HEK293T (cell line): ENCODE data around the gene UBB.

ENCODE experiments used
- ELF4 ChIP-seq: fragments of 450-650 bp; IDR thresholded peaks from 2 replicates; pipeline ENCODE4 v1.6.1; 2017; ENCODE audit warnings: antibody characterized with exemption
- FOXA1 ChIP-seq: fragments of 450-650 bp; IDR thresholded peaks from 2 replicates; pipeline ENCODE4 v1.6.1; 2016; ENCODE audit warnings: mild to moderate bottlenecking
- FOXK2 ChIP-seq: fragments of 450-650 bp; IDR thresholded peaks from 2 replicates; pipeline ENCODE4 v1.6.1; 2016; ENCODE audit warnings: mild to moderate bottlenecking
- FOXM1 ChIP-seq: fragments of 450-650 bp; IDR thresholded peaks from 2 replicates; pipeline ENCODE4 v1.6.1; 2017; ENCODE audit warnings: mild to moderate bottlenecking, borderline replicate concordance
- L3MBTL2 ChIP-seq: fragments of 450-650 bp; conservative IDR thresholded peaks from 2 replicates; pipeline ENCODE4 v1.6.1; 2016; ENCODE audit warnings: mild to moderate bottlenecking
- NFRKB ChIP-seq: fragments of 450-650 bp; IDR thresholded peaks from 2 replicates; pipeline ENCODE4 v1.6.1; 2016; ENCODE audit warnings: mild to moderate bottlenecking, moderate library complexity
- SP1 ChIP-seq: fragments of 450-650 bp; IDR thresholded peaks from 2 replicates; pipeline ENCODE4 v1.6.1; 2017
- SUZ12 ChIP-seq: fragments of 450-650 bp; IDR thresholded peaks from 2 replicates; pipeline ENCODE4 v1.6.1; 2016; ENCODE audit warnings: mild to moderate bottlenecking
- TARDBP ChIP-seq: fragments of 450-650 bp; IDR thresholded peaks from 2 replicates; pipeline ENCODE4 v1.6.1; 2016
- TF ChIP-seq, protein P1 (sequence below): fragments of 450-650 bp; IDR thresholded peaks from 2 replicates; pipeline ENCODE4 v1.6.1; 2016

GRCh38 chr17:16358394-16358793, 22.5 kb upstream of the UBB start:
- no peak for TF ChIP-seq SP1
- no peak for TF ChIP-seq SUZ12
- TF ChIP-seq FOXM1, result no peak
- no peak for TF ChIP-seq NFRKB
- TF ChIP-seq ELF4, result no peak
- no peak for TF ChIP-seq TARDBP
- TF ChIP-seq FOXA1, result no peak
- no peak for TF ChIP-seq L3MBTL2
- TF ChIP-seq, protein P1, sequence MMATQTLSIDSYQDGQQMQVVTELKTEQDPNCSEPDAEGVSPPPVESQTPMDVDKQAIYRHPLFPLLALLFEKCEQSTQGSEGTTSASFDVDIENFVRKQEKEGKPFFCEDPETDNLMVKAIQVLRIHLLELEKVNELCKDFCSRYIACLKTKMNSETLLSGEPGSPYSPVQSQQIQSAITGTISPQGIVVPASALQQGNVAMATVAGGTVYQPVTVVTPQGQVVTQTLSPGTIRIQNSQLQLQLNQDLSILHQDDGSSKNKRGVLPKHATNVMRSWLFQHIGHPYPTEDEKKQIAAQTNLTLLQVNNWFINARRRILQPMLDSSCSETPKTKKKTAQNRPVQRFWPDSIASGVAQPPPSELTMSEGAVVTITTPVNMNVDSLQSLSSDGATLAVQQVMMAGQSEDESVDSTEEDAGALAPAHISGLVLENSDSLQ, result no peak
- TF ChIP-seq FOXK2, result no peak
